NCI-H2196 treated with DMSO at 0.1 percent for 48 hours (cell line): ENCODE data around the gene EPHA8.

Experiments used
- DNase-seq: peaks from one replicate; lab custom pipeline; 2025; ENCODE audit not compliant: unreplicated experiment; lab: John Stamatoyannopoulos, UW

Gene EPHA8

DNA sequence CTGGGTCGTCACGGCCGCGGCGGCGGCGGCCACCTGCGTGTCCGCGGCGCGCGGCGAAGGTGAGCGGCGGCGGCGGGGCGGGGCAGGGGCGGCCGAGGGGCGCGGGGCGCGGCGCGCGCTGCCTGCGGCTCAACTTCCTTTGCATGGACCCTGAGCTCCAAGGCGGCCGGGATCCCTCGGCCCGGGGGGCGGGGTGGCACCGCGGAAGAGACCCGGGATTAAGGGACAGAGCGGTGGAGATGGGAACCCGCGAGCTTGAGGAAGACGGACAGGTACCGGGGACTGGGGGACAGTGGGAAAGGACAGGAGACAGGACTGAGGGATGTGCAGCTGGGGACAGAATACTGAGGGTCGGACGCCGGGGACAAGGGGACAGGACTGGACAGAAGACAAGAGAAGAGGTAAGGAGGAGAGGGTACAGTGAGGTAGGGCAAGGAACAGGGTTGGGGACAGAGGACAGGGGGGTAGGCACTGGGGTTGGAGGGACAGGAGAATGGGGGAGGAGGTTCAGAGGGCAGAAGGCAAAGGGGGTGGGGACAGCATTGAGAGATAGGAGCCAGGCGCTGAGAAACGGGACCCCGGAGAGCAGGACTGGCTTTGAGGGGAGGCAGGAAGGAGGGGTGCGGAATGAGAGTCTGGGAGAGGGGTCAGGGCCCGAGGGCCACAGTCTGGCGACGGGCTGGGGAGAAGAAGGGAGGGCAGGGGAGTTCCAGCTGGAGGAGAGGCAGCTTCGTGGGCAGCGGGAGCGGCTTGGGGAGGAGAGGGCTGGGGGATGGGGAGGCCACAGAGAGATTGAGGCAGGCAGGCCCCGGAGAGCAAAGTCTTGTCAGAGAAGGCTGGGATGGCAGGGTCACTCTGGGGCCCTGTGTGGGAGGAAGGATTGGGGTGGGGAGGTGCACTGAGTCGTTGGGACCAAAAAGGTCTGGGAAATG lies 648 bp downstream of the EPHA8 start:
- no peak for DNase-seq

DNA sequence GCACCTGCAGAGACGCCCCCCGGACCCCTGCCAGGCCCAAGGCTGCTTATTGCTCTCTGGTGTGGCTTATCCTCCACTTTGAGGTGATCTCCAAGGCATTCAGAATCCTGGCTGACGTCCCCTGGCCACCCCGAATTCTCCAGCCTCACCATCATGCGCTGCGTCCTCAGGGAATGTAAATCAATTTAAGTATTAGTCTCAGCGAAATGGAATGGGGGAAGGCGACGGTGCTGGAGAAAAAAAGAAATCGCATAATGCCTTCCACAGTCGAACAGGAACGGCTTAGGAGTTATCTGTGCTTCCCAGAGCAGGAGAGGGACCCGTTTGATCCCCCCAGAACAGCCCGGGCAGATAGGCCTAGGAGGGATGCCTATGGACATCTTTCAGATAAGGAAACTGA lies 2.9 kb downstream of the EPHA8 start:
- DNase-seq: no peak

DNA sequence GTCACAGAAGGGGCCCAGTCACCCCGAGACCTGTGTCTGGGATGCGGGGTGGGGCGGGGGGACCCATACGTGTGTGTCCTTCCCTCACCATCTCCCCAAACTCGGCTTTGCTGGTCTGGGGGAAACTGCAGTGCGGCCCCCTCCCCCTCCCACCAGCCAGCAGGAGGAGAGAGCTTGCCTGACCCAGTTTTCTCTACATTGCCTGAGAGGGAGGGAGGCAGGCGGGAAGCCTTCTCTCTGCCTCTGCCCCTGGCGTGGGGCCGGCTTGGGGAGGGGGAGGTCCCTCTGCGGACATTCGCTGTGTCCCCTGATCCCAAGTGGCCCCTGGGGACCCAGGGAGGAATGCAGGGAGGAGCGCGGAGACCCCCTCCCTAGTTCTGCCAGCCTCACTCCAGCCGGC lies 3.9 kb downstream of the EPHA8 start:
- no peak for DNase-seq

DNA sequence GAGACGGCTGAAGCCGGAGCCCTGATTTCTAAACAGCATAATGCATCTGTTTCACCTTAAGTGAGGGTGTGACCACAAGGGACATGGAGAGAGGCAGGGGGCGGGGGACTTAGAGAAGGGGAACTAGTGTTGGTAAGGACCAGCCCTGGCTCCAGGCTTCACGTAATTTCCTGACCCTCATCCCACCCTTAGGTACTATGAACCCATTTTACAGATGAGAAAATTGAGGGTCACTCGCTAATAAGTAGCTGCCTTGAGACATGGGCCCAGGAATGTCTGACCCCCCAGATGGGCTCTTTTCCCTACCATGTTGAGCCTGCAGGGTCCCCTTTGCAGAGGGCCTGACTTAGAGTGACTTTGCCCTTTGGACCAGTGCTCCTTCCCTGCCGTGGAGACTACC lies 4.7 kb downstream of the EPHA8 start:
- no peak for DNase-seq

DNA sequence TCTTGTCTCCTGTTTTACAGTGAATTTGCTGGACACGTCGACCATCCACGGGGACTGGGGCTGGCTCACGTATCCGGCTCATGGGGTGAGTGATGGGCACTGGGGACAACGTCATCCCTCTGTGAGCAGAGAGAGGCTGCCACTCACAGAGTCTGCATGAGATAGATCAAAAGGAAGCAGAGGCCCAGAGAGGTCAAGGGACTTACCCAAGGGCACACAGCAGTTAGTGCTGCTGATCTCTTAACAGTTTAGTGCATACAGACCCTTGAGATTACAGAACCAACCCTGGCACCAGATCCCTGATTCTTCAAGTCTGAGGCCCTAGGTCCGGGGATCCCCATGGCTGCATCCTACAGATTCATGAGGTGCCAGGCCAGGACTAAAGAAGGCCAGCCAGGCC lies 6.0 kb downstream of the EPHA8 start:
- DNase-seq: no peak

DNA sequence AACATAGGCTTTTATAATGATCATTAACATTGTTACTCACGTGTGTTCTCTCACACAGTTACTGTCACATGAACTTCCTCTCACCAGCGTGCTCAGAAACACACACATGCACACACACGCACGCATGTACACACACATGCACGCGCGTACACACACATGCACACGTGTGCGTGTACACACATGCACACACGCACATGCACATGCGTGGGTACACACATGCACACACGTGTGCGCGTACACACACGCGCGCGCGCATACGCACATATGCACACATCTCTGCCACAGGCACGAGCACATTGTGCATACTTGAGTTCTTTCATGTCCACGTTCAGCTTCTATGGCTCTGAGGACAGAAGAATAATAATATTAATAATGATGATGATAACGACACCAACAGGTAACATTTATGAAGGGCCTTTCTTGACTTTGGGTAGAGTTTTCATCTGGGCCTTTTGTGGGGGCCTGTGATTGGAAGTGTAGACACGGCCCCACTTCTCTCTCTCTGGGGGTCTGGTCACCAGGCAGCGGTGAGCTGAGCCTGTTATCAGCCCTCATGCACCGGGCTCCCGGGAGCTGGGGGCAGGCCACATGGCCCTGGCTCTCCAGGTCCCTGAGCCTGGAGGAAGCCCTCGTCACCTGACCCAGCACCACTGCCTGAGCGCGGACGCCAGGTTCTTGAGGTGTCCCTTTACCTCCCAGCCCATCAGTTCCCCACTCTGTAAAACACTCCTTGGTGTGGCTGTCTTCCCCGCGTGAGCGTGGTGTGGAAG lies 7.0 kb downstream of the EPHA8 start:
- no peak for DNase-seq

DNA sequence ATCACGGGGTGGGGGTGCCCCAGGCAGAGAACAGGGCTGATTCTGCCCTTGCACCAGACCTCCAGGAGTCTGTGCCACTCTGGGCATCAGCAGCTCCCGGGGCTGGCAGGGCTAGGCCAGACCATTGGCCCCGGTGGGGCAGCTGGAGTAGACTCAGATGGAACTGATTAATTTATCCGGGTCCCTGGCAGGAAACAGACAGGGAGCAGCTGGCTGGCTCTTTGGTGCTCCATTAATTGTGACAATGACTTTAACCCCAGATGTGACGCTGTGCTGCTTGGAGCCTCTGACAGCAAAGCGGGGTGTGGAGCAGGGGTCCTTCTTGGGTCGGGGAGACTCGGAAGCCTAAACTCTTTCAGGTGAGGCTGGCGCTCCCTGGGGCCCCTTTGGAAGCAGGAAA lies 9.5 kb downstream of the EPHA8 start:
- no peak for DNase-seq

DNA sequence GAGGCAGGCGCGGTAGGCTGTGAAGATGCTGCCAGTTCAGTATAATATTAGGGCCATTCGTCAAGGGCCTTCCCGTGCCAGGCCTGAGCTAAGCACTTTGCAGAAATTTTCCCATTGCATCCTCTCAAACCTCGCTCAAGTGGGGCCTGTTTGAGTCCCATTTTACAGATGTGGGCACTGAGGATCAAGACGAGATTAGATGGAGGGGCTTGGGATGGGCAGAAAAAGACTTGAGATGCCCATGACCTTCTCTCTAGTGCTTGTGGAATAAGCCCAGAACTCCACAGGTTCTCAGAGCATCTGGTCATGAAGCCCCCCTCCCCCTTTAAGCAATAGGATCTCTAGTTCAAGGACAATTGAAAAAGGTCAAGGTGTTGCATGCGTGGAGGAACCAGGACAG lies 9.9 kb downstream of the EPHA8 start:
- no peak for DNase-seq

DNA sequence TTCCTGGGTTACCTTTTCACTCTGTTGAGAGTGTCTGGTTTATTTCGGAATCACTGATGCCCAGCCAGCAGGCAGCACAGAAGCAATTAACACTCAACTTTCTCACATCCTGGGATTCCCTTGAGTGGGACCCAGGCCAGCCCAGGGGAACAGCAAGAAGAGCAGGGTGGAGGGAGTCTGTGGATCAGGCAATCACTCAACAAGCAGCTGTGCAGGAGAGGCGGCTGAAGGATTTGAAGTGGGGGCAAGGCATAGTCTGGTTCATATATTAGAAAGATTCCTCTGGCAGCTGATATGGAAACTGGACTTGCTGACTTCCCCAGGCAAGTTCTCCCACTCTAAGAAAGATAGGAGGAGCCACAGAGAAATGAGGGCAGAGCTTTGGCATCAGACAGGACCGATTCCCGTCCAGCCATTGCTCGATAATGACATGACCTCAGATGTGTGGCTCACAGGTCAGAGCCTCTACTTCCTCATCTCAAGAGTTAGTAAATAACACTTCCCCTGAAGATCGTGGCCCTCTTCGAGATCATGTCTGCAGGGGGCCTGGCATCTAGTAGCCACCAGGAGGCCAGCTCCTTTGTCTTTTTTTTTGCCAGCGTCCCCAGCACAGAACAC lies 12.4 kb downstream of the EPHA8 start:
- DNase-seq: no peak

DNA sequence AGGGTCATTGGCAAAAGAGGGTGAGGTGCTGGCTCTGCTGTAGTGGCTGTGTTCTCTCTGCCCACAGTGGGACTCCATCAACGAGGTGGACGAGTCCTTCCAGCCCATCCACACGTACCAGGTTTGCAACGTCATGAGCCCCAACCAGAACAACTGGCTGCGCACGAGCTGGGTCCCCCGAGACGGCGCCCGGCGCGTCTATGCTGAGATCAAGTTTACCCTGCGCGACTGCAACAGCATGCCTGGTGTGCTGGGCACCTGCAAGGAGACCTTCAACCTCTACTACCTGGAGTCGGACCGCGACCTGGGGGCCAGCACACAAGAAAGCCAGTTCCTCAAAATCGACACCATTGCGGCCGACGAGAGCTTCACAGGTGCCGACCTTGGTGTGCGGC lies 12.9 kb downstream of the EPHA8 start:
- DNase-seq: no peak

DNA sequence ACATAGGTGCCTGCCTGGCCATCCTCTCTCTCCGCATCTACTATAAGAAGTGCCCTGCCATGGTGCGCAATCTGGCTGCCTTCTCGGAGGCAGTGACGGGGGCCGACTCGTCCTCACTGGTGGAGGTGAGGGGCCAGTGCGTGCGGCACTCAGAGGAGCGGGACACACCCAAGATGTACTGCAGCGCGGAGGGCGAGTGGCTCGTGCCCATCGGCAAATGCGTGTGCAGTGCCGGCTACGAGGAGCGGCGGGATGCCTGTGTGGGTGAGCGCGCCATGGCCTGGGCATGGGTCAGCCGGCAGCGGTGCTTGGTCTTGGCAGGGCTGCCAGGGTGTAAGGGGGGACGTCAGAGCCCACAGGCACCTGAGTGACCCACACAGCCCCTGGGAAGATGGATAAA lies 13.3 kb downstream of the EPHA8 start:
- DNase-seq: no peak

DNA sequence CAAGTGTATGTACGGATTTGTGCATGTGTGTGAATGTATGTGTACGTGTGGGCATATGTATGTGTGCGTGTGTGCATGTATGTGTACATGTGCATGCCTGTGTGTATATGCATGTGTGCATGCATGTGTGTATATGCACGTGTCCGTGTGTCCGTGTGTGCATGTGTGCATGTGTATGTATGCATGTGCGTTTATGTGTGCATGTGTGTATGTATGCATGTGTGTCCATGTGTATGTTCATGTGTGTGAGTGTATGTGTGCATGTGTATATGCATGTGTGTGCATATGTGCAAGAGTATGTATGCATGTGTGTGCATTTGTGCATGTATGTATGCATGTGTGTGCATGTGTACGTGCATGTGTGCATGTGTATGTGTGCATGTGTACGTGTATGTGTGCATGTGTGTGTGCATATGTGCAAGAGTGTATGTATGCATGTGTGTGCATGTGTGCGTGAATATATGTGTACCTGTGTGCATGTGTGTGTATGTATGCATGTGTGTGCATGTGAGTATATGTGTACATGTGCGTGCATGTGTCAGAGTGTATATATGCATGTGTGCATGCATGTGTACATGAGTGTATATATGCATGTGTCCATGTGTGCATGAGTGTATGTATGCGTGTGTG lies 15.6 kb downstream of the EPHA8 start:
- no peak for DNase-seq

DNA sequence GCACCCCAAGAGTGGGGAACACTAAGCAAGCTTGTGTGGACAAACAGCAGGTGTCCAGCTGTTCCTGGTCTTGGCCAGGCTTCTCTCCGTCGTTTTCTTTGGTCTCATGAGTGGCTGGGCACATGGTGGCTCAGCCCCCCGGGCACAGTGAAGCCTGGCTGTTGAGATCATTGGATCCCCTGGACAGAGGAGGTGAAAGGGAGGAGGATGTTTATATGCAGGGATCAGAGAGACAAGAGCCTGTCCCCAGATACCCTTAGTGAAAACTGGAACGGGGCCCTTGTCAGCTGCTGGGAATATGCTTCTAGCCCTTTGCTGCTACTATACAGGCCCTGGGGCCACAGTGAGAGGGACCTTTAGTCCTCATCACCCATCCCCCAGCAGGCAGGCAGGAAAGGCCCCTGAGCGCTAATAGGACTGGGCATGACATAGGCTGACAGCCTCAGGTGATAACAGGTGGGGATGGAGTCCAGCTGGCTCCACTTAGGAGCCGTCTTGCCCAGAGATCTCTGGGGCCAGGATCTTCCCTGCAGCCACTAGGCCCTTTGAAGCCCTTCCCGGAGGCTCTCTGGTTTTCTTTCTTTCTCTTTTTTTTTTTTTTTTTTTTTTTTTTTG lies 16.4 kb downstream of the EPHA8 start:
- no peak for DNase-seq

DNA sequence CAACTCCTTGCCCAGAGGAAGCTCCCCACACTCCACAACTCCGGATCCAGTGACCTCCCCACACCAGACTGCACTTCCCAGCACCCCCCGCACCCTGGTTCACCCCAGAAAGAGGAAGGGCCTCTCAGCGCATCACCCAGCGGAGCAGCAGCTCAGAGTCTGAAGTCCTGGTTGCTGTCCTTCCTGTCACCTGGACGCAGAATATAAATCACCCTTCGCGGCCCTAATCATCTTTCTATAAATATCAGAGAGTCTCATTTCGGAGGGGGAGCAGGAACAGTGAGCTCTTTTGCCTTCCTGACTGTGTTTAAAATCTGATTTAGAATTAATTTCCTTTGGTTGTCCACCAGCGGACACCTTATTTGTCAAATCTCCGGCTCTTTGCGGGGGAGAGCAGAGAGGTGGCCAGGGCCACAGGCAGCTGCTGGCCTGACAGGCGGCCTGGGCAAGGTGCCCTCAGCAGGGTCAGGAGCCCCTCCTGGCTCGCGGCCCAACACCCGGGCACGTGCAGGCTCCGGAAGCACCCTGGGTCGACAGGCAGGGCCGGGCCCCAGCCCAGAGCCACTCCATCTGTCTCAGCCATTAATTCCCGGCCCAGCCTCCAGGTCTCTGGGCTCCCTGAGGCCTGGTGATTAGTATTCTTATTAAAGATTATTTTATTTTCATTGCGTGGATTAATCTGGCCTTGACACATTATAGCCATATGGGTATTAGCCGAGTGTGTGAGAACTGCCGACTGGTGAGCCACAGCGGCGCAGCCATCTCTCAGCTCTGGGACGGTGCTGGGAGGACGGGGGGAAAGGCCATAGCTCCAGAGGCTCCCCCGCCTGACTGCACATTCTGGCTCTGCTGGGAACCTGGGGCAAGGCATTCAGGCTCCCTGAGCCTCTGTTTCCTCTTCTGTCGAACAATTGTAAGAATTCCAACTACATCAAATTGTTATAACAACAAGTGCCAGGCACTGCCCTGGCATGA lies 19.7 kb downstream of the EPHA8 start:
- DNase-seq: no peak

DNA sequence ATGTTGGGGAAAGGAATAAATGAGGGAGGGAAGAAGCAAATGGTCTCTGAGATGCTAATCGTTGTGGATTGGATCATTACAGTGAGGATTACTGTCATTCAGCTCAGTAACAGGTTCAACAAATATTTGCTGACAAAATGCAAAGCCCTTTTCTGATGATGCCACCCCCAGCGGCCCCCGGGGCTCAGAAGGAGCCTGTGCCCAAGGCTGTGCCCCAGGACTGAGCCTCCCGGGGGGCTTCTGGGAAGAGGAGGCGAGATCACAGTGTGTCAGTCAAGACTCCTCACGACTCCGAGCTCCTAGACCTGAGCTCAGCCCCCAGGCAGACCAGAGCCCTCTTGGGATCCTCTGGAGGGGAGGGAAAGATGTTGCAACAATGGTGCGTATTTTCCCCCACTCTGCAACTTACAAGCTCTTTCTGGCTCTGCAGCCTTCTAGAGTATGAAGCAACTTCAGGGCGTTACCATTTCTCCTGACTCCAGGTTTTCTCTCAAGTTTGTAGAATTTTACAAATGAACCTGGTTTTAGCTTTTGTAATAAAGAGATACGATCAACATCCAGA lies 20.8 kb downstream of the EPHA8 start:
- DNase-seq: no peak

DNA sequence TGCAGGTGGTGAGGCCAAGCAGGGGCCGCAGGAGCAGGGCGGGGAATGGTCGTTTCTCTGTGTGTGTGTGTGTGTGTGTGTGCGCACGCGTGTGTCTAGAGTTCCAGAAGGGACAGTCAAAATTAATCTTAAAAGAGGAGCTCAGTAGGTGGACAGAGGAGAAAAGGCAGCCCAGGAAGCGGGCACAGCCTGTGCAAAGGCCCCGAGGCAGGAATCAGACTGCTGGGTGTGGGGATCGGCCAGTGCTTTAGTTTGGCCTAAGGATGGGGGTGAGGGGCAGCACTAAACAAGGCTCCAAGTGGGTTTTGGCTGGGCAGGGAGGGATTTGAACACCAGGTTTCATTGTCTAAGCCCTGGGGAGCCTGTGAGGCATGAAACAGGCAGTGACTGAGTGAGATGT lies 21.7 kb downstream of the EPHA8 start:
- no peak for DNase-seq

DNA sequence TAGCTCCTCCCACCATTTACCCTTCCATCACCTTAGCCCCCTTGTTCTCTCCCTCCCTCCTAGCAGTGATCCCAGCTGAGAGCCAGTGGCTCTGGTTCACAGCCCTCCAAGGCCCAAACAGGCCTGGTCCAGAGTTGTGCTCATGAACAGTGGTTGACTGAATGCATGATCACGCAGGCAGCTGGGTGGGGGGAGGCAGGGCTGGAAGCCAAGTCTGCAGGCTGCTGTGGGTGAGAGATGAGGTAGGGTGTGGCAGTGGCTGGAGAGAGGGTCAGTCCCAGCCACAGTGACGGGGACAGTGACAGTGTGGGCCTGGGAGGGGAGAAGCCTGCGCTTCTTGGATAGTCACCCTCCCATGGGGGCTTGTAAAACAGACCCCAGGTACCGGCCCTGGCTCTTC lies 22.2 kb downstream of the EPHA8 start:
- DNase-seq: no peak

DNA sequence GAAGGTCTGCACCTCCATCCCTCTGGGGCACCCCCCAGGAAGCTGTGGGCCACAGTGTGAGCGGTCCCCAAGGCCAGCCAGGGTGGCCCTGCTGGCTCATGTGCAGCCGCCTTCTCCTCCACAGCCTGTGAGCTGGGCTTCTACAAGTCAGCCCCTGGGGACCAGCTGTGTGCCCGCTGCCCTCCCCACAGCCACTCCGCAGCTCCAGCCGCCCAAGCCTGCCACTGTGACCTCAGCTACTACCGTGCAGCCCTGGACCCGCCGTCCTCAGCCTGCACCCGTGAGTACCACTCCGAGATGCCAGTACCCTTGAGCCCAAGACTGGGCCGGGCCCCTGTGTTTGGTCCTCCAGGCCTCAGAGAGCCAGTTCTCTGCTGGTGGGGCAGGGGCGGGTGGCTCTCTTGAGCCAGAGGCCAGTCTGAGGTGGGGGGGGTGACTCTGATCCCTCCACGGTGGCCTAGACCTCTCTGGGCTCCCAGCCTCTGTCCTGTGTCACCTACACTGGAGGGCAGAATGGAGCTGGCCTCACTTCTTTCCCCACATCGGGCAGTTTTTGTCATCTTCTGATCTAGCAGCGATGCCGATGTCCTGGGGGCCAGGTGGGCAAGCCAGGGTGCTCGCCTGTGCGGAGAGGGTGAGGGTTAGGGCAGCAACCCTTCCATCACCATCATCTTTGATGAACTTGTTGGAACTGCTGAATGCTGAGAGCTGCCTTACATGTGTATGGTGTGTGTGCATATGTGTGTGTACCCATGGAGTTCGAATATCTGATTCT lies 23.3 kb downstream of the EPHA8 start:
- DNase-seq: no peak

DNA sequence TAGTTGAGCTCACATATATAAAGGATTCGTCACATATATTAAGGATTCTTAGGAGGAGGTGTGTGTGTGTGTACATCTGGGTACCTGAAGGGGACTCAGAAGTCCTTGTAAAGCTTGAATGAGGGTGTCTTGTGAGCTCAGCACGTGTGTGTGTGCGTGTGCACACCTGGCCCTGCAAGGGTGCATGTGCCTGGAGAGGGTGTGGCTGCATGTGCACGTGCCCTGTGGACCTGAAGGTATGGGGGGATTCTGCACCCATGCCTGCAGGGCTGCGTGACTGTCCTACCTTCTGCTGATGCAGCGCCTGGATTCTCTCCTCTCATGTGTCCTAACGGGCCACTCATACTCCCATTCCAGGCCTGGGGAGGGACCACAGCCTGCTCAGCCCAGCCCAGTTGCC lies 24.0 kb downstream of the EPHA8 start:
- DNase-seq: no peak
